IMR-90 (cell line): ENCODE measurements around the gene CHRD. TPM values are rescaled to one million over a fixed set of nuclear protein-coding genes. Genes with fewer than 3 reads are reported as not detected.

Source experiments
- ATAC-seq: fragments of 200-7000 bp; cut with Tn5 transposase; 2 replicates; pipeline ENCODE4 v1.9.1; 2020; ENCODE audit warnings: low read depth, mild to moderate bottlenecking, moderate library complexity
- BruUV-seq: library from RNA; stranded (reverse); fragments of 400-500 nt; replicated peaks from 2 replicates; lab custom pipeline; 2021; lab: Mats Ljungman, UMichigan
- CTCF ChIA-PET: fragments of 300-600 bp; formaldehyde crosslinking; extraction: SDS; loops from one replicate; lab custom pipeline; 2021; ENCODE audit warnings: antibody characterized with exemption; lab: Yijun Ruan, JAX
- POLR2A ChIA-PET: fragments of 300-600 bp; sonication (Branson Sonifier 250); formaldehyde crosslinking; loops from one replicate; lab custom pipeline; 2022; ENCODE audit warnings: antibody characterized with exemption; ENCODE audit not compliant: unreplicated experiment; lab: Charles Lee
- DNase-seq: peaks from one replicate; pipeline ENCODE4 v3.0.0; 2013
- H2AFZ ChIP-seq: replicated peaks from 2 replicates; pipeline ENCODE3; 2013; ENCODE audit warnings: low read length, mild to moderate bottlenecking; ENCODE audit not compliant: poor library complexity
- H2AK5ac ChIP-seq: 2 replicates; pipeline ENCODE4 v1.6.1; 2013; ENCODE audit warnings: low read depth, low read length, inconsistent platforms
- H2AK9ac ChIP-seq: replicated peaks from 2 replicates; pipeline ENCODE3; 2013; ENCODE audit warnings: mild to moderate bottlenecking, low read depth, low read length, moderate library complexity; ENCODE audit not compliant: poor library complexity
- H2BK120ac ChIP-seq: 2 replicates; pipeline ENCODE4 v1.6.1; 2013; ENCODE audit warnings: low read depth, low read length, inconsistent platforms
- H2BK15ac ChIP-seq: 3 replicates; pipeline ENCODE4 v1.6.1; 2013; ENCODE audit warnings: low read depth, low read length, inconsistent platforms
- H2BK20ac ChIP-seq: 2 replicates; pipeline ENCODE4 v1.6.1; 2013; ENCODE audit warnings: low read depth, mild to moderate bottlenecking, inconsistent platforms, low read length, moderate library complexity
- H2BK5ac ChIP-seq: 2 replicates; pipeline ENCODE4 v1.6.1; 2013; ENCODE audit warnings: mild to moderate bottlenecking, low read depth, low read length, inconsistent platforms; ENCODE audit not compliant: poor library complexity, severe bottlenecking
- H3K14ac ChIP-seq: replicated peaks from 2 replicates; pipeline ENCODE4 v1.6.1; 2013; ENCODE audit warnings: low read depth, low read length, inconsistent platforms
- H3K18ac ChIP-seq: 2 replicates; pipeline ENCODE4 v1.6.1; 2013; ENCODE audit warnings: low read depth, low read length, control low read depth
- H3K23ac ChIP-seq: 2 replicates; pipeline ENCODE4 v1.6.1; 2013; ENCODE audit warnings: low read depth, low read length, inconsistent platforms
- H3K27ac ChIP-seq: 2 replicates; pipeline ENCODE4 v1.5.1; 2013; ENCODE audit warnings: mild to moderate bottlenecking, control low read depth, low read length; ENCODE audit not compliant: insufficient read depth
- H3K27me3 ChIP-seq: 2 replicates; pipeline ENCODE4 v1.6.1; 2013; ENCODE audit warnings: low read length; ENCODE audit not compliant: control insufficient read depth, insufficient read depth
- H3K36me3 ChIP-seq: 2 replicates; pipeline ENCODE4 v1.6.1; 2013; ENCODE audit warnings: low read length, mixed read lengths; ENCODE audit not compliant: control insufficient read depth, insufficient read depth
- H3K4ac ChIP-seq: 2 replicates; pipeline ENCODE4 v1.6.1; 2013; ENCODE audit warnings: low read depth, low read length, inconsistent platforms
- H3K4me1 ChIP-seq: 2 replicates; pipeline ENCODE4 v1.6.1; 2013; ENCODE audit warnings: low read length, mixed read lengths; ENCODE audit not compliant: control insufficient read depth, insufficient read depth
- H3K4me2 ChIP-seq: 2 replicates; pipeline ENCODE4 v1.6.1; 2013; ENCODE audit warnings: low read depth, mild to moderate bottlenecking, control low read depth, low read length, moderate library complexity
- H3K4me3 ChIP-seq: 2 replicates; pipeline ENCODE4 v1.5.1; 2013; ENCODE audit warnings: low read depth, mild to moderate bottlenecking, control low read depth, low read length, moderate library complexity; ENCODE audit not compliant: insufficient read depth
- H3K56ac ChIP-seq: 2 replicates; pipeline ENCODE4 v1.6.1; 2013; ENCODE audit warnings: low read length, inconsistent platforms; ENCODE audit not compliant: insufficient read depth; ENCODE audit errors: extremely low read depth
- H3K79me1 ChIP-seq, 2 experiments: 2 replicates each; pipeline ENCODE4 v1.6.1; 2013; ENCODE audit warnings: low read length in 2 of 2, inconsistent platforms in 1 of 2, low read depth in 1 of 2
- H3K9ac ChIP-seq: 2 replicates; pipeline ENCODE4 v1.6.1; 2013; ENCODE audit warnings: low read depth, low read length, control low read depth
- H3K9me1 ChIP-seq: 2 replicates; pipeline ENCODE4 v1.6.1; 2013; ENCODE audit warnings: low read length, inconsistent platforms; ENCODE audit not compliant: insufficient read depth
- H3K9me3 ChIP-seq: 2 replicates; pipeline ENCODE4 v1.6.1; 2013; ENCODE audit warnings: low read length; ENCODE audit not compliant: control insufficient read depth, insufficient read depth
- H4K20me1 ChIP-seq: 2 replicates; pipeline ENCODE4 v1.6.1; 2013; ENCODE audit warnings: low read length, inconsistent platforms; ENCODE audit not compliant: insufficient read depth
- H4K5ac ChIP-seq: 2 replicates; pipeline ENCODE4 v1.6.1; 2013; ENCODE audit warnings: mild to moderate bottlenecking, low read depth, low read length, control low read depth
- H4K8ac ChIP-seq, 2 experiments: 2 replicates each; pipeline ENCODE4 v1.6.1; 2013; ENCODE audit warnings: low read depth in 2 of 2, low read length in 2 of 2, control low read depth in 1 of 2, inconsistent platforms in 1 of 2
- H4K91ac ChIP-seq: 2 replicates; pipeline ENCODE4 v1.6.1; 2013; ENCODE audit warnings: low read depth, low read length, inconsistent platforms; ENCODE audit not compliant: insufficient read depth
- CEBPB ChIP-seq: IDR thresholded peaks from 2 replicates; pipeline ENCODE4 v1.6.1; 2012; ENCODE audit warnings: low read depth, low read length, improper control_type of control experiment
- FOS ChIP-seq: fragments of 150-350 bp; IDR thresholded peaks from 2 replicates; pipeline ENCODE4 v1.6.1; 2016; ENCODE audit warnings: low read depth, low read length
- MAFK ChIP-seq: IDR thresholded peaks from 2 replicates; pipeline ENCODE4 v1.6.1; 2012; ENCODE audit warnings: low read depth, low read length, improper control_type of control experiment
- NFE2L2 ChIP-seq: fragments of 150-350 bp; IDR thresholded peaks from 2 replicates; pipeline ENCODE4 v1.6.1; 2016; ENCODE audit warnings: low read depth, mild to moderate bottlenecking, low read length
- WGBS, 2 experiments: methylation state at CpG; one replicate each; pipeline versions ENCODE4 v1.1.5 to v1.1.7; 2013; ENCODE audit warnings: missing lambda C conversion rate in 2 of 2; ENCODE audit not compliant: insufficient read length in 1 of 2; ENCODE audit errors: extremely low coverage in 2 of 2; 5-methylcytosine and 5-hydroxymethylcytosine counted together
- dilution Hi-C: fragments of 300-500 bp; cut with HindIII; formaldehyde crosslinking; loops from one replicate; pipeline ENCODE4 v1.14.3; 2018; ENCODE audit warnings: low sequenced_read_pairs; ENCODE audit not compliant: unreplicated experiment
- in situ Hi-C: fragments of 300-500 bp; cut with MboI; formaldehyde crosslinking; loops from 3 replicates; pipeline ENCODE4 v1.14.3; 2019; ENCODE audit warnings: low sequenced_read_pairs, inconsistent platforms, mixed read lengths
- intact Hi-C: fragments of 100-400 bp; cut with micrococcal nuclease; formaldehyde crosslinking; loops from 2 replicates; pipeline ENCODE4 v1.10.0; 2022
- polyA plus RNA-seq, 3 experiments: library from polyadenylated mRNA; depleted of rRNA; stranded (reverse); fragments of >200 nt; gene quantifications; 2 replicates each; pipeline ENCODE4 v1.2.3, GENCODE V29; 2012; ENCODE audit warnings: low replicate concordance in 1 of 3
- total RNA-seq: library from RNA; depleted of rRNA; stranded (reverse); fragments of >200 nt; gene quantifications from 2 replicates; pipeline ENCODE4 v1.2.3, GENCODE V29; 2012

CHRD gene
- total and polyA plus RNA-seq, 2 of the 4 experiments (the other 2 are of a cell fraction), result under 0.01 to 0.09 TPM

- TF ChIP-seq FOS (no peak), NFE2L2 (no peak)
Measured at GRCh38 chr3:184405075-184406030, 25.5 kb downstream of the CHRD start (continued).

- Histone ChIP-seq H3K56ac (no peak overlapping the region), H2AK5ac (no peak overlapping the region), H4K91ac (no peak overlapping the region), H3K9me1 (no peaks in the 10 kb centered on the region), H3K4ac (no peak overlapping the region), H4K20me1 (no peaks in the 10 kb centered on the region), H3K4me1 (no peaks in the 10 kb centered on the region), H3K4me2 (no peak overlapping the region), H3K79me1 (no peaks in the 10 kb centered on the region), H3K36me3 (no peaks in the 10 kb centered on the region), H3K23ac (no peak overlapping the region), H3K18ac (no peak overlapping the region), H2BK120ac (no peak overlapping the region), H2AFZ (no peak overlapping the region), H2BK5ac (no peak overlapping the region), H3K9me3 (peaks cover 3% of the 10 kb centered on the region; the same call in 1 of the 2 replicates), H3K27me3 (peaks cover 42% of the 10 kb centered on the region), H3K4me3 (no peak overlapping the region), H2BK20ac (no peak overlapping the region), H2BK15ac (no peak overlapping the region), H3K14ac (no peak overlapping the region), H2AK9ac (no peak overlapping the region), H3K9ac (no peak overlapping the region), H4K5ac (no peak overlapping the region), H3K27ac (no peak overlapping the region), H4K8ac (no peak overlapping the region)
- no TSS peak for BruUV-seq
- ChIA-PET CTCF (no interaction called here), POLR2A (no interaction called here)
- dilution Hi-C loops, result no loop called here
- WGBS, 2 experiments, result no CpG with 5 or more reads among the region's 8 CpGs
- no peak for ATAC-seq
- in situ Hi-C loops, result no loop called here
- intact Hi-C loops, result no loop called here
- no peak for DNase-seq
- TF ChIP-seq CEBPB (no peak), MAFK (no peak)
Measured at GRCh38 chr3:184409331-184409926, 29.6 kb downstream of the CHRD start.
